NCI-H82 (cell line): ENCODE data around the gene PXDN.
A peak's percentile ranks its signal among the peaks of the same experiment; 100 is the strongest.
"Not testable (repeated sequence)": the region's sequence is repeated elsewhere in the genome, so short reads cannot be mapped to it uniquely, and the experiment has no call there.

Source experiments
- DNase-seq: peaks from one replicate; lab custom pipeline; 2025; lab: John Stamatoyannopoulos, UW

PXDN gene

DNA sequence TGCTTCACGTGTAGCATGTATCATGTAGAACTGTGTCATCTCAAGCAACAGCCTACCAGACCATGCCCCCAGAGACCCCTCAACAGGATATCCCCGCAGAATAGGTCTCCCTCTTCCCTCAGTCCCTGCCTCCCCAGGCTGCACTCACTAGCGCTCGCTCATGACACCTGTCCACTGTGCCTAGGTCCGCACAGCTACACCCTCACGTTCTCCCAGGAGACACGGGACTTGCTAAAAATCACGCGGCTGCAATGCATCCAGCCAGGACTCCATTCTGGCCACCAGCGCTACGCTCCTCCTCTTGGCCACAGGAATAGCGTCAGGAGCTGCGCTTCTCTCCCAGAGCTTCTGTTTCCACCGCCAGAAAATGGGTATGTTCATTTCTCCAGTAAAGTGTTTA lies 2.5 kb downstream of the PXDN start:
- no peak for DNase-seq

GRCh38 chr2:1740716-1741589 lies 3.4 kb downstream of the PXDN start:
- DNase-seq: peak; percentile 16

DNA sequence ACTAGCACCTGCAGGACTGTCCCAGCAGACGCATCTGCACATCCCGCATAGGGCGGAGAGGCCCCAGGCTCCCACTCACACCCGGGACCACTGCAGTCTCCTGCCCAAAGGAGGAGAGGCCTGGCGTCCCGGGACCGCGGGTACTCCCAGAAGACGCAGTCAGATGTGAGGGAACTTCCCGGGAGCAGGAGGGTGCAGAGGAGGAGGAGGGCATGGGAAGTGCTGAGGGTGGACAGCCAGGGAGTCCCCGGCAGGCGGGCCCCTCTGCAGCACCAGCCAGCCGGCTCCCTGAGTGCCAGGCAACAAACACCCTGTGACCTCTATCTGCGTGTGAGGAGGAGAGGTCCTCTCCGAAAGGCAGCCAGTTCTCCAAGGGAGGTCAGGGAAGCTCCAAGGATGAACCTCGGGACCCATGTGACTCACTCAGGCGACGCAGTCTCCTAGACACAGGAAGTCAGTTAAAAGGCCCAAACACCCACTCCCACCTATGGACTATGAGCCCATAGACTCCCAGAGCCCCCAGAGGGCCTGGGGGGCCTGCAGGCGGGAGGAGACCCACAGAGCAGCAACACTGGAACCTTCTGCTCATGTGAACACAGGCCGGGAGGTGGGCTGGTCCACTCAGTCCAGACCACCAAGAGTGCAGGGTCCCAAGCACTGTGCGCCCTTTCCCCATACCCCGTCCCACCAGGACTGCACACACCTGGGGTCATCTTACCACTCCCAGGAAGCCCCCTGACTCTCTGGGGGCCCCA lies 4.2 kb downstream of the PXDN start:
- no peak for DNase-seq

- no peak for DNase-seq
These were observed 4.9 kb downstream of the PXDN start for GRCh38 chr2:1739322-1739957.

- no peak for DNase-seq
These were observed 5.5 kb downstream of the PXDN start for GRCh38 chr2:1738646-1739302.

DNA sequence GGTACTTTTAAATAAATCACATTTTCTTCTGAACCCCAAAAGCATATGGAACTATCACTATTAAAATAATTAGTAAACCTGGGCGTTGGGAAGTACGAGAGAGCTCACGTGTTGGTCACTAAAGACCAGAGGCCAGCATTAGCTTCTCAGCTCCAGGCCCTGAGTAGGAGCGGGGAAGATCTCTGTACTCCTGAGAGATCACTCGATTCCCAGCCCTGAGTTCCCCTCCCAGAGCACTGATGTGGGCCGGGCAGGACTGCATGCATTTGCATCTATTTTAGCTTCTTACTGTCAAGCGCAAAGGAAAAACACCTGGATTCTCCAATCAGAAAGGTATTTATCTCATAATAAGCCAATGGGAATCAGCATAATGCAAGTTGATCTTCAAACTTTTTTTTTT lies 6.2 kb downstream of the PXDN start:
- no peak for DNase-seq

GRCh38 chr2:1736997-1737480 lies 7.3 kb downstream of the PXDN start:
- DNase-seq: no peak

DNA sequence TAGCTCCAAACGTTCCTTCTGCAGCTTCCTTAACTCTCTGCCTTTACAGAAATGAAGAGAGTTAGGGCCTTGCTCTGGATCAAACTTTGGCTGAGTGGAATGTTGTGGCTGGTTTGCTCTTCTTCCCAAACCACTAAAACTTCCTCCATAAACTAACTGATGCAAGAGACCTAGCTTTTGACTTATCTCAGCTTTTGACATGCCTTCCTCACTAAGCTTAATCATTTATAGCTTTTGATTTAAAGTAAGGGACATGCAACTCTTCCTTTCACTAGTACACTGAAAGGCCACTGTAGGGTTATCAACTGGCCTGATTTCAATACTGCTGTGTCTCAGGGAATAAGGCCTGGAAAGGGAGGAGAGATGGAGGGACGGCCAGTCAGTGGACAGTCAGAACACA lies 8.3 kb downstream of the PXDN start:
- no peak for DNase-seq

- not testable (repeated sequence) for DNase-seq
These were observed 11.0 kb downstream of the PXDN start for GRCh38 chr2:1733298-1733697.

DNA sequence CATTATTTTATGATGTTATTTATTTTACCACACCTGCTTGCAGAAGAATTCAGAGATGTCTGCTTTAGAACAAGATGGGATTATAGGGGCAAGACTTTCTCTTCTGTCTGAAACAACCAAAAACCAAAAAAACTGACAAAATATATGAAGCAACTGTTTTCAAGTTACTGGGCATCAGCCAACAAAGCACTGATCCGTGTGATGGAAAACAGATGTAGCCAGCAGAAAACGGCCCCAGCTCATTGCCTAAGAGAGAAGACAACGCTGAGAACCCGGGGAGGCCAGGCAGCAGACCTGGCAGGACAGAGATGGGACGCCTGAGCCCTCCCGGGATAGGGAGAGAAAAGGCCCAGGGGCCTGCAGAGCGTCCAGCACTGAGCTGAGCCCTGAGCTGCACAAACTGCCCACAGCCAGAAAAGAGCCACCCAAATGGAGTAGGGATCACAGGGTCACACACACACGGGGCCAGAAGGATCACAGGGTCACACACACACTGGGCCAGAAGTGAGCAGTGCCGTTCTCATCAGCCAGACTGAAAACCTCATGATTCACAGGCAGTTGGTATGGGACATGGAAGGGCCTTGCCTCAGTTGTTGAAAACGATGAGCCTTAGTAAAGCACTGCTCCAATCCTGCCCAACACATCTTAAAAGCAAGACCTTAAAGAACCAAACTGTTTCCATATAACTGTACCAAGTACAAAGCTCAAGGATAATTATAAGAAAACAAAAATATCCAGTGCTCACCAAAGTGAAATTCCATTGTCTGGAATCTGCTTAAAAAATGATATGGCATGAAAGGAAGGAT lies 12.1 kb downstream of the PXDN start:
- DNase-seq: no peak

GRCh38 chr2:1731447-1731962 lies 12.8 kb downstream of the PXDN start:
- no peak for DNase-seq

- no peak for DNase-seq
These were observed 14.0 kb downstream of the PXDN start for GRCh38 chr2:1730015-1730927.

GRCh38 chr2:1729242-1729641 lies 15.1 kb downstream of the PXDN start:
- DNase-seq: no peak

DNA sequence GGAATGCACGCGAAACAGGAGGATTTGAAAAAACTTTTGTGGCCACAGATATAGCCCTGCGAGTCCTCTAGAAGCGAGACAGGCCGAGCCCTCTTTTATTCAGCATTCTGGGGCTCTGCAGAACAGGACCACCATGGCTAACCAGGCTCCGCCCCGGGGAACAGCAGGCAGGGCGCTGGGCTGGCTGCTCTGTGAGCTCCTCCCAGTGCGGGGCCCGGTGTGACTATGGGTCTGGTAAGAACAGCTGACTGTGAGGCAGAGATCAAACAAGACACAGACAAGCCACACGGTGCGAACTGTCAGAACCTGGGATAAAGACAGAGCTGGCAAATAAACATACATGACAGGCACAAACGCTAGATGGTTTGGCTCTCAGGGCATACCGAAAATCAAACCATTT lies 15.5 kb downstream of the PXDN start:
- DNase-seq: no peak

DNA sequence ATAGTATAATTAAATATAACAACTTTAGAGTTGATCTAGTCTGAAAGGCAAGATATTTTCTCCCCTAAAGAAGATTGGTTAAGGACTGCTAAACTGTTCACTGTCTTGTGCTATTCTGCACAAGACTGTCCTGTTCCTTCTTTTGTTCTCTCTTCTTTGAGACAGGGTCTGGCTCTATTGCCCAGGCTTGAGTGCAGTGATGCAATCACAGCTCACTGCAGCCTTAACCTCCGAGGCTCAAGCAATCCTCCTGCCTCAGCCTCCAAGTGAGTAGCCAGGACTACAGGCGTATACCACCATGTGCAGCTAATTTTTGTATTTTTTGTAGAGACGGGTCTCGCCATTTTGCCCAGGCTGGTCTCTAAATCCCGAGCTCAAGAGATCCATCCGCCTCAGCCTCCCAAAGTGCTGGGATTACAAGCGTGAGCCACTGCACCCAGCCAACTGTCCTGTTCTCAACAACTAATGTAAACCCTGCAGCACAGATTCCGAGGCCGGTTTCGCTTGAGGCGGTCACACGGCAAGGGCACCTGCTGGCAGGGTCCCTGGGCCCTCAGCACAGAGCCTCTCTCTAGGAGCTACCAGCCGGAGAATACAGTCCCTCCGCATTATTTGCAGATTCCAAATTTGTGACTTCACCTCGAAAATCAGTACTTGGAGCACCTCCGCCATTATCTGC lies 16.4 kb downstream of the PXDN start:
- DNase-seq: no peak

DNA sequence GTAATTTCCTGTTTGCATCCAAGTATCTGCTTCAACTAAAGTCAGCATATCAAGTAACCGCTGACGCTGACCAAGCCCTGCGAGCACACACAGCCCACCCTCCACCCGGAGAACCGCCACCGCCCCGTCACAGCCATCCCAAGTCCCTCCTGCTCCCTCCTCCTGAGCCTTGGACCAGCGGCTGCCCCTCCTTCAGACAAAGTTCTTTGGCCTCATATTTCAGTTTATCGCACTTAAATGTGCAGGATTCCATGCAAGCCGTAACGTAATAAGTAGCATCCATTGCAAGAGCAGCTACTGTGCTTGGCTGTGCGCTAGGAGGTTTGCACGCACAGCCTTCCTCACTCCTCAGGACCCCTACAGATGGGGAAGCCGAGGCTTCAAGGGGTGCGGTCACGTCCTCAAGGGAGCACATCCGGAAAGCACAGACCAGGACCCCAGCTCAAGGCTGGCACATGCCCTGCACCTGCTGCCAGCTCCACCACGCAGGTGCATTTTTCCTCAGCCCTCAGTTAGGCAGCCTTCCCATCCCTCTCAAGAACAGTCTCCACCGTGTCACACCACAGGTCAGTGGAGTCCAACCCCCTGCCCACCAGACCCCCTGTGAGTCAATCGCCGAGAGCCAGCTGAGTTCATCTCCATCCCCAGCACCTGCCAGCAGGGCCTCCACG lies 17.1 kb downstream of the PXDN start:
- no peak for DNase-seq

- no peak for DNase-seq
These were observed 17.8 kb downstream of the PXDN start for GRCh38 chr2:1726558-1726957.

- not testable (repeated sequence) for DNase-seq
These were observed 20.0 kb downstream of the PXDN start for GRCh38 chr2:1724351-1724750.
